HCT116 (cell line): ENCODE data around the gene LPIN1. TPM values are rescaled to one million over a fixed set of nuclear protein-coding genes. Genes with fewer than 3 reads are reported as not detected.

ENCODE experiments used
- ATAC-seq: fragments of 200-7000 bp; cut with Tn5 transposase; 2 replicates; pipeline ENCODE4 v1.9.1; 2020; ENCODE audit warnings: mild to moderate bottlenecking, moderate library complexity
- BruUV-seq: library from RNA; stranded (reverse); fragments of 400-500 nt; replicated peaks from 2 replicates; lab custom pipeline; 2021; lab: Mats Ljungman, UMichigan
- CTCF ChIA-PET: fragments of 300-600 bp; sonication (Branson Sonifier 250); formaldehyde crosslinking; loops from one replicate; lab custom pipeline; 2021; ENCODE audit warnings: antibody characterized with exemption; lab: Charles Lee
- POLR2A ChIA-PET: fragments of 300-600, 350-600 bp; sonication (Branson Sonifier 250); formaldehyde crosslinking; loops from one replicate; lab custom pipeline; 2021; ENCODE audit warnings: antibody characterized with exemption; lab: Charles Lee
- RAD21 ChIA-PET, 2 experiments: fragments of 300-600 bp; sonication (Branson Sonifier 250); formaldehyde crosslinking; loops; one replicate each; lab custom pipeline; 2023; ENCODE audit warnings: low total read pairs in 2 of 2; ENCODE audit not compliant: uncharacterized antibody in 2 of 2, unreplicated experiment in 2 of 2, low non-redundant PET in 1 of 2; lab: Charles Lee
- DNase-seq: peaks from one replicate; pipeline ENCODE4 v3.0.0-alpha.2; 2010; ENCODE audit warnings: low read depth, low spot score
- H2AFZ ChIP-seq: fragments of 200-600 bp; shearing (Covaris generic), sonication (generic); 2 replicates; pipeline ENCODE4 v1.6.1; 2017; ENCODE audit warnings: low read depth, mixed run types, mixed read lengths, antibody characterized with exemption, low read length; ENCODE audit not compliant: poor library complexity, severe bottlenecking
- H3K27ac ChIP-seq: 2 replicates; pipeline ENCODE4 v1.5.1; 2012; ENCODE audit warnings: low read depth, low read length
- H3K27me3 ChIP-seq: fragments of 200-600 bp; sonication (generic); 2 replicates; pipeline ENCODE4 v1.6.1; 2016; ENCODE audit warnings: mixed run types, low read length, mixed read lengths; ENCODE audit not compliant: insufficient read depth
- H3K36me3 ChIP-seq, 2 experiments: fragments of 200-500 bp in 1 of 2; fragments of 200-600 bp in 1 of 2; sonication (Bioruptor generic) in 1 of 2; sonication (generic) in 1 of 2; 2 replicates each; pipeline versions ENCODE4 v1.5.1 to v1.6.1; 2014 to 2016; ENCODE audit warnings: low read length in 2 of 2, inconsistent platforms in 1 of 2, mixed read lengths in 1 of 2, mixed run types in 1 of 2; ENCODE audit not compliant: insufficient read depth in 2 of 2, control insufficient read depth in 1 of 2
- H3K4me1 ChIP-seq, 2 experiments: fragments of 200-600 bp in 1 of 2; sonication (generic) in 1 of 2; 2 replicates each; pipeline versions ENCODE4 v1.5.1 to v1.6.1; 2012 to 2017; ENCODE audit warnings: low read length in 2 of 2, inconsistent platforms in 1 of 2, mild to moderate bottlenecking in 1 of 2, mixed read lengths in 1 of 2, mixed run types in 1 of 2, moderate library complexity in 1 of 2; ENCODE audit not compliant: insufficient read depth in 2 of 2, control insufficient read depth in 1 of 2
- H3K4me2 ChIP-seq: fragments of 200-600 bp; sonication (generic); 2 replicates; pipeline ENCODE4 v1.6.1; 2017; ENCODE audit warnings: mixed run types, low read length, mixed read lengths
- H3K4me3 ChIP-seq, 2 experiments: fragments of 200-600 bp in 1 of 2; sonication (generic) in 1 of 2; replicated peaks in 1 of 2; 2 replicates each; pipeline ENCODE4 v1.5.1; 2011 to 2016; ENCODE audit warnings: low read length in 2 of 2, control low read depth in 1 of 2, low read depth in 1 of 2, mild to moderate bottlenecking in 1 of 2, mixed read lengths in 1 of 2, mixed run types in 1 of 2
- H3K79me2 ChIP-seq: fragments of 200-600 bp; sonication (generic); 2 replicates; pipeline ENCODE4 v1.6.1; 2017; ENCODE audit warnings: mild to moderate bottlenecking, mixed run types, low read length, moderate library complexity, mixed read lengths; ENCODE audit not compliant: insufficient read depth
- H3K9ac ChIP-seq: fragments of 200-600 bp; sonication (generic); 2 replicates; pipeline ENCODE4 v1.6.1; 2016; ENCODE audit warnings: low read length, mixed read lengths
- H3K9me2 ChIP-seq: fragments of 200-600 bp; sonication (generic), shearing (Covaris generic); 2 replicates; pipeline ENCODE4 v1.6.1; 2017; ENCODE audit warnings: mixed run types, mild to moderate bottlenecking, moderate library complexity; ENCODE audit not compliant: insufficient read depth
- H3K9me3 ChIP-seq, 2 experiments: fragments of 200-500 bp in 1 of 2; fragments of 200-600 bp in 1 of 2; sonication (Bioruptor generic) in 1 of 2; sonication (generic) in 1 of 2; 2 replicates each; pipeline ENCODE4 v1.6.1; 2014 to 2017; ENCODE audit warnings: low read length in 2 of 2, mixed read lengths in 2 of 2, inconsistent platforms in 1 of 2, low read depth in 1 of 2, mild to moderate bottlenecking in 1 of 2, mixed run types in 1 of 2, moderate library complexity in 1 of 2; ENCODE audit not compliant: control insufficient read depth in 1 of 2, insufficient read depth in 1 of 2
- H4K20me1 ChIP-seq: fragments of 200-600 bp; sonication (generic), shearing (Covaris generic); 2 replicates; pipeline ENCODE4 v1.6.1; 2017; ENCODE audit warnings: mixed run types, mild to moderate bottlenecking, moderate library complexity; ENCODE audit not compliant: insufficient read depth
- ATF3 ChIP-seq: IDR thresholded peaks from 2 replicates; pipeline ENCODE4 v1.6.1; 2012
- CBX3 ChIP-seq: IDR thresholded peaks from 2 replicates; pipeline ENCODE4 v1.6.1; 2012; ENCODE audit warnings: low read depth
- CEBPB ChIP-seq: IDR thresholded peaks from 2 replicates; pipeline ENCODE4 v1.6.1; 2012; ENCODE audit warnings: low read depth
- ELF1 ChIP-seq: IDR thresholded peaks from 2 replicates; pipeline ENCODE4 v1.6.1; 2012; ENCODE audit warnings: low read depth, borderline replicate concordance
- EZH2phosphoT487 ChIP-seq: fragments of 200-600 bp; IDR thresholded peaks from 2 replicates; pipeline ENCODE4 v1.6.1; 2018; ENCODE audit warnings: antibody characterized with exemption, borderline replicate concordance
- FOSL1 ChIP-seq: IDR thresholded peaks from 2 replicates; pipeline ENCODE4 v1.6.1; 2012; ENCODE audit warnings: low read depth
- JUND ChIP-seq: IDR thresholded peaks from 2 replicates; pipeline ENCODE4 v1.6.1; 2012
- MAX ChIP-seq: IDR thresholded peaks from 2 replicates; pipeline ENCODE4 v1.6.1; 2012
- POLR2A ChIP-seq: IDR thresholded peaks from 2 replicates; pipeline ENCODE4 v1.7.0; 2011; ENCODE audit warnings: borderline replicate concordance; ENCODE audit not compliant: insufficient read depth, insufficient read length; ENCODE audit errors: extremely low read depth
- POLR2AphosphoS5 ChIP-seq: IDR thresholded peaks from 2 replicates; pipeline ENCODE4 v1.6.1; 2011; ENCODE audit warnings: mild to moderate bottlenecking, low read depth, low read length, moderate library complexity
- REST ChIP-seq: IDR thresholded peaks from 2 replicates; pipeline ENCODE4 v1.6.1; 2012; ENCODE audit warnings: low read depth
- SRF ChIP-seq: IDR thresholded peaks from 2 replicates; pipeline ENCODE4 v1.6.1; 2012; ENCODE audit warnings: low read depth
- ZBTB33 ChIP-seq: IDR thresholded peaks from 2 replicates; pipeline ENCODE4 v1.6.1; 2011; ENCODE audit warnings: mild to moderate bottlenecking, low read length, moderate library complexity; ENCODE audit not compliant: insufficient replicate concordance; ENCODE audit errors: extremely low read depth
- ZFX ChIP-seq: fragments of 450-650 bp; IDR thresholded peaks from 2 replicates; pipeline ENCODE4 v1.6.1; 2017
- intact Hi-C: fragments of 100-400 bp; cut with micrococcal nuclease; formaldehyde crosslinking; loops from 2 replicates; pipeline ENCODE4 v1.10.0; 2022
- total RNA-seq: library from RNA; stranded (reverse); gene quantifications from one replicate; pipeline ENCODE4 v1.2.1, GENCODE V29; 2021; ENCODE audit not compliant: unreplicated experiment

LPIN1 gene
- total RNA-seq, 1 experiment from 2014 or later, result 16.7 TPM

- no peak for ATAC-seq
- Histone ChIP-seq H4K20me1 (no peaks in the 10 kb centered on the region), H2AFZ (no peak overlapping the region), H3K4me1 (no peaks in the 10 kb centered on the region), H3K27me3 (no peaks in the 10 kb centered on the region), H3K4me2 (no peak overlapping the region), H3K9me3 (no peaks in the 10 kb centered on the region), H3K27ac (no peak overlapping the region), H3K9ac (no peak overlapping the region), H3K79me2 (no peaks in the 10 kb centered on the region), H3K9me2 (no peaks in the 10 kb centered on the region), H3K36me3 (peaks cover 0 to 10% of the 10 kb centered on the region in 2 experiments; a peak in 2 of 4 replicates), H3K4me3 (no peak overlapping the region)
- intact Hi-C loops, result no loop called here
- no peak for DNase-seq
- ChIA-PET CTCF (no interaction called here), POLR2A (no interaction called here), RAD21 (no interaction called here)
- no peak for TF ChIP-seq ZBTB33
- no peak for TF ChIP-seq ATF3
- no peak for TF ChIP-seq POLR2AphosphoS5
- TF ChIP-seq CBX3, result no peak
- TF ChIP-seq EZH2phosphoT487, result no peak
- no peak for TF ChIP-seq MAX
- BruUV-seq, result no TSS peak
Measured at GRCh38 chr2:11769516-11769915, 23.1 kb downstream of the LPIN1 start.

- Histone ChIP-seq H3K4me3 (no peak overlapping the region), H3K27ac (no peak overlapping the region), H3K27me3 (no peaks in the 10 kb centered on the region), H3K4me1 (no peaks in the 10 kb centered on the region), H4K20me1 (no peaks in the 10 kb centered on the region), H3K79me2 (no peaks in the 10 kb centered on the region), H3K36me3 (peaks cover 7 to 11% of the 10 kb centered on the region in 2 experiments; a peak in 2 of 4 replicates), H3K9ac (no peak overlapping the region), H2AFZ (no peak overlapping the region), H3K9me2 (no peaks in the 10 kb centered on the region), H3K4me2 (no peak overlapping the region), H3K9me3 (no peaks in the 10 kb centered on the region)
- ChIA-PET POLR2A (no interaction called here), RAD21 (no interaction called here), CTCF (no interaction called here)
- intact Hi-C loops, result no loop called here
- DNase-seq (no peak), ATAC-seq (no peak)
- BruUV-seq, result no TSS peak
- TF ChIP-seq FOSL1 (no peak), ZFX (no peak), JUND (no peak), ATF3 (no peak), ELF1 (no peak), EZH2phosphoT487 (no peak), POLR2A (no peak), SRF (no peak), CEBPB (no peak), REST (no peak)
Measured at GRCh38 chr2:11770531-11771188, 24.2 kb downstream of the LPIN1 start.
